ENCODE measurements around the gene CREB5.
"Not testable (repeated sequence)": the region's sequence is repeated elsewhere in the genome, so short reads cannot be mapped to it uniquely, and the experiment has no call there.

Gene CREB5

GRCh38 chr7:28517606-28518005 is 105.3 kb downstream of the CREB5 start:
- DNase-seq, result no peak

- no peak for DNase-seq
These were observed 108.0 kb downstream of the CREB5 start for GRCh38 chr7:28520074-28521015.

GRCh38 chr7:28524978-28525377 is 112.7 kb downstream of the CREB5 start:
- DNase-seq, result no peak

GRCh38 chr7:28528899-28529298 is 116.6 kb downstream of the CREB5 start:
- DNase-seq, result no peak

- DNase-seq, result no peak
These were observed 117.4 kb downstream of the CREB5 start for GRCh38 chr7:28529755-28530154.

GRCh38 chr7:28530175-28530802 is 118.0 kb downstream of the CREB5 start:
- no peak for DNase-seq

GRCh38 chr7:28530803-28531175 is 118.5 kb downstream of the CREB5 start:
- no peak for DNase-seq

- no peak for DNase-seq
These were observed 119.0 kb downstream of the CREB5 start for GRCh38 chr7:28531291-28531690.

- DNase-seq, result no peak
These were observed 119.9 kb downstream of the CREB5 start for GRCh38 chr7:28532181-28532580.

- DNase-seq, result no peak
These were observed 120.9 kb downstream of the CREB5 start for GRCh38 chr7:28533267-28533666.

- no peak for DNase-seq
These were observed 121.6 kb downstream of the CREB5 start for GRCh38 chr7:28533731-28534531.

- DNase-seq, result no peak
These were observed 123.9 kb downstream of the CREB5 start for GRCh38 chr7:28536259-28536658.

- no peak for DNase-seq
These were observed 127.1 kb downstream of the CREB5 start for GRCh38 chr7:28539289-28539981.

- no peak for DNase-seq
These were observed 130.1 kb downstream of the CREB5 start for GRCh38 chr7:28542410-28542809.

GRCh38 chr7:28544453-28545117 is 132.3 kb downstream of the CREB5 start:
- DNase-seq, result no peak

GRCh38 chr7:28546067-28546466 is 133.7 kb downstream of the CREB5 start:
- no peak for DNase-seq

GRCh38 chr7:28547115-28547514 is 134.8 kb downstream of the CREB5 start:
- DNase-seq, result no peak

GRCh38 chr7:28548416-28548815 is 136.1 kb downstream of the CREB5 start:
- DNase-seq, result no peak

- DNase-seq, result no peak
These were observed 137.7 kb downstream of the CREB5 start for GRCh38 chr7:28549998-28550397.

- DNase-seq, result no peak
These were observed 138.4 kb downstream of the CREB5 start for GRCh38 chr7:28550580-28551186.

- DNase-seq, result no peak
These were observed 139.0 kb downstream of the CREB5 start for GRCh38 chr7:28551331-28551730.

- DNase-seq, result not testable (repeated sequence)
These were observed 139.4 kb downstream of the CREB5 start for GRCh38 chr7:28551766-28552165.
